VCaP (cell line): ENCODE measurements around the gene CNNM1.
A peak's percentile ranks its signal among the peaks of the same experiment; 100 is the strongest.

Experiments used
- H3K27ac ChIP-seq: fragments of 450-650 bp; 2 replicates; pipeline ENCODE4 v1.5.1; 2017
- CTCF ChIP-seq: fragments of 450-650 bp; conservative IDR thresholded peaks from 2 replicates; pipeline ENCODE4 v1.5.1; 2017; ENCODE audit warnings: mild to moderate bottlenecking, moderate library complexity

The CNNM1 gene

GRCh38 chr10:99425204-99425603, 96.0 kb downstream of the CNNM1 start:
- no peak for TF ChIP-seq CTCF

GRCh38 chr10:99426689-99427088, 97.5 kb downstream of the CNNM1 start:
- no peak for TF ChIP-seq CTCF
- H3K27ac ChIP-seq: no peak overlapping the region

More at GRCh38 chr10:99425204-99425603, 96.0 kb downstream of the CNNM1 start:
- no peak overlapping the region for H3K27ac ChIP-seq

- TF ChIP-seq CTCF: no peak
Observed at GRCh38 chr10:99427566-99428190, 98.5 kb downstream of the CNNM1 start.

GRCh38 chr10:99429517-99430095, 100.5 kb downstream of the CNNM1 start:
- TF ChIP-seq CTCF: no peak
- H3K27ac ChIP-seq: peak overlapping the region; percentile 96

More at GRCh38 chr10:99427566-99428190, 98.5 kb downstream of the CNNM1 start:
- H3K27ac ChIP-seq: no peak overlapping the region

GRCh38 chr10:99430116-99430450, 100.9 kb downstream of the CNNM1 start:
- TF ChIP-seq CTCF: no peak
- H3K27ac ChIP-seq: peak overlapping the region; percentile 96

GRCh38 chr10:99430451-99431189, 101.5 kb downstream of the CNNM1 start, which contains the start of gene GOT1:
Gene GOT1, minus strand, starts transcription at chr10:99430624. Its CDS starts 59 bp downstream, at chr10:99430565.
- H3K27ac ChIP-seq: peak within 1 kb of the TSS; percentile 96
- TF ChIP-seq CTCF: no peak

- no peak for TF ChIP-seq CTCF
- H3K27ac ChIP-seq: peak overlapping the region; percentile 96
Observed at GRCh38 chr10:99431190-99431760, 102.1 kb downstream of the CNNM1 start.
